ENCODE measurements around the gene MTCL1.

MTCL1 gene

DNA sequence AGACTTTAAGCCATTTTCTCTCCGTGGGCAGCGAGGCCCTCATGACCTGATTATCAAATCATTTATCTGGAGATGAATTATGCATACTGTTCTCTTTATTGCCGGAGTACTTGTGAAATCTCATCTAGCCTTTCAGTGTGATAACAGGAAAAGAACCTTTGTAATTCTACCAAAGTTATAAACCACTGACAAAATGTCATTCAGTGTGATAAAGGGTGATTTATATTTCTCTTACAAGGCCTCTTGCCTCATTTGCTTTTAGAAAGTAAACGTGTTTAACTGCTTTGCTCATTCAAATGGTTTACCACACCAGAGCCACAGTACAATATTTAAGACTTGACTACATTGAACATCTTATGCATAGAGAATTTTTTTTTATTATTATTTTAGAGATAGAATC lies 13.8 kb downstream of the MTCL1 start:
- TF ChIP-seq, protein P1, sequence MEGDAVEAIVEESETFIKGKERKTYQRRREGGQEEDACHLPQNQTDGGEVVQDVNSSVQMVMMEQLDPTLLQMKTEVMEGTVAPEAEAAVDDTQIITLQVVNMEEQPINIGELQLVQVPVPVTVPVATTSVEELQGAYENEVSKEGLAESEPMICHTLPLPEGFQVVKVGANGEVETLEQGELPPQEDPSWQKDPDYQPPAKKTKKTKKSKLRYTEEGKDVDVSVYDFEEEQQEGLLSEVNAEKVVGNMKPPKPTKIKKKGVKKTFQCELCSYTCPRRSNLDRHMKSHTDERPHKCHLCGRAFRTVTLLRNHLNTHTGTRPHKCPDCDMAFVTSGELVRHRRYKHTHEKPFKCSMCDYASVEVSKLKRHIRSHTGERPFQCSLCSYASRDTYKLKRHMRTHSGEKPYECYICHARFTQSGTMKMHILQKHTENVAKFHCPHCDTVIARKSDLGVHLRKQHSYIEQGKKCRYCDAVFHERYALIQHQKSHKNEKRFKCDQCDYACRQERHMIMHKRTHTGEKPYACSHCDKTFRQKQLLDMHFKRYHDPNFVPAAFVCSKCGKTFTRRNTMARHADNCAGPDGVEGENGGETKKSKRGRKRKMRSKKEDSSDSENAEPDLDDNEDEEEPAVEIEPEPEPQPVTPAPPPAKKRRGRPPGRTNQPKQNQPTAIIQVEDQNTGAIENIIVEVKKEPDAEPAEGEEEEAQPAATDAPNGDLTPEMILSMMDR (IDR thresholded peaks at IDR 0.05; ENCODE audit: low read depth, low read length, missing control alignments): no peak
- DNase-seq (ENCODE audit: low read depth): no peak
- H3K4me3 ChIP-seq (ENCODE audit: low read depth, low read length): no peak overlapping the region

DNA sequence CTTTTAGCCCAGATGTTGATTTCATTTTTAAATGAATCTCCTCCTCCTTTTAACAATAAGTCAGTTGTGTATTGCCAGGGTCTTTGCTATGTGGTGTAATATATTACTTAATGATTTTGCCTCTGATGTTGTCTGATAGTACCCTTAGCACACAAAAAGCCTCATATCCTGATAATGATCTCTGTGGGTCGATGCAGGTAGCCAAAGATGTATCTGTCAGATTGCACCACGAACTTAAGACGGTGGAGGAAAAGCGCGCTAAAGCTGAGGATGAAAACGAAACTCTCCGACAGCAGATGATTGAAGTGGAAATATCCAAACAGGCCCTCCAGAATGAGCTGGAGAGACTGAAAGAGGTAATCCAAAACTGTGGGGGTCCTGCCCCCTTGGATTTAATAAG lies 14.8 kb downstream of the MTCL1 start:
- DNase-seq (ENCODE audit: low read depth): no peak
- no peak overlapping the region for H3K4me3 ChIP-seq (ENCODE audit: low read depth, low read length)
- TF ChIP-seq, protein P1 (IDR thresholded peaks at IDR 0.05; ENCODE audit: low read depth, low read length, missing control alignments): no peak

DNA sequence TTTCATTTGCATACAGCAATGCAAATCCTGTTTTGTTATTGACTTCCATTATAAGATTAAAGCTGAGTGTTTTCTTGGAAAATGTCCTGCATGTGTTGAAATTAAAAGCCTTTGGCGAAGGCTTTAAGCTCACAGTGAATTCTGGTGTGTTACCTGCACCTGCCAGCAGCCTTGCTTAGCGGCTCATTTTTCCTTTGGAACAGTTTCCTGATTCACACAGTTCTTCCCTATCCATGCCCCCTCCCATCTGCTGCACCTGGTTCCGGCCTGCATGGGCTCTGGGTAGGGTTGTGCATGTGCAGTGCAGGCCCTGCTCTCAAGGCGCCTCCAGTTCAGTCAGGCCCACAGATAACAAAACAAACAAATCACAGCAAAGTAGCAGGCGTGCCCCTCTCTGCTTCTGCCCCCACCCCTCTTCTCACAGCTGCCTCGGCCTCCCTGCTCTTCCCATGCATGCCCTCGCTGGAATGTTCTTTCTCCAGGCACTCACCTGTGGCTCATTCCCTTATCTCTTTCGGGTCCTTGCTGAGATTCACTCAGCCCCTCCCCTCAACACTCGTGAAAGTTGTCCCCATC lies 15.8 kb downstream of the MTCL1 start:
- no peak overlapping the region for H3K4me3 ChIP-seq (ENCODE audit: low read depth, low read length)
- DNase-seq (ENCODE audit: low read depth): no peak
- TF ChIP-seq, protein P1 (IDR thresholded peaks at IDR 0.05; ENCODE audit: low read depth, low read length, missing control alignments): no peak

DNA sequence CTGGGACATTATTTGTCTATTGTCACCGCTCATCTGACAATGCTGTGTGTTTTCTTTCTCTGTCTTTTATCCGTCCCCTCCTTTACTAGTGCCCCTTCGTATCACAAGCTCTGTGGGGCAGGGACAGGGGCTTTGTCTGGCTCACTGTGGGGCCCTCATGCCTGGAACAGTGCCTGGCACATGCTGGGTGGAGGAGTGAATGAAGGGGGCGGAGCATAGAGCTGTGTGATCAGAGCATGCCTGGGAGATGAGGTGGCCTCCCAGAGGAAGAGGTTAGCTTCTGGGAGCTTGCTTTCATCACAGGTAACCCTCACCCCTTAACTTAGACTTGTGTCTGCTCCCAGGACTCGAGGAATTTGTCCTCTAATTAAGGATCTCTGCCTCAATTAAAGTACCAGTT lies 16.4 kb downstream of the MTCL1 start:
- H3K4me3 ChIP-seq (ENCODE audit: low read depth, low read length): no peak overlapping the region
- TF ChIP-seq, protein P1 (IDR thresholded peaks at IDR 0.05; ENCODE audit: low read depth, low read length, missing control alignments): no peak
- no peak for DNase-seq (ENCODE audit: low read depth)

DNA sequence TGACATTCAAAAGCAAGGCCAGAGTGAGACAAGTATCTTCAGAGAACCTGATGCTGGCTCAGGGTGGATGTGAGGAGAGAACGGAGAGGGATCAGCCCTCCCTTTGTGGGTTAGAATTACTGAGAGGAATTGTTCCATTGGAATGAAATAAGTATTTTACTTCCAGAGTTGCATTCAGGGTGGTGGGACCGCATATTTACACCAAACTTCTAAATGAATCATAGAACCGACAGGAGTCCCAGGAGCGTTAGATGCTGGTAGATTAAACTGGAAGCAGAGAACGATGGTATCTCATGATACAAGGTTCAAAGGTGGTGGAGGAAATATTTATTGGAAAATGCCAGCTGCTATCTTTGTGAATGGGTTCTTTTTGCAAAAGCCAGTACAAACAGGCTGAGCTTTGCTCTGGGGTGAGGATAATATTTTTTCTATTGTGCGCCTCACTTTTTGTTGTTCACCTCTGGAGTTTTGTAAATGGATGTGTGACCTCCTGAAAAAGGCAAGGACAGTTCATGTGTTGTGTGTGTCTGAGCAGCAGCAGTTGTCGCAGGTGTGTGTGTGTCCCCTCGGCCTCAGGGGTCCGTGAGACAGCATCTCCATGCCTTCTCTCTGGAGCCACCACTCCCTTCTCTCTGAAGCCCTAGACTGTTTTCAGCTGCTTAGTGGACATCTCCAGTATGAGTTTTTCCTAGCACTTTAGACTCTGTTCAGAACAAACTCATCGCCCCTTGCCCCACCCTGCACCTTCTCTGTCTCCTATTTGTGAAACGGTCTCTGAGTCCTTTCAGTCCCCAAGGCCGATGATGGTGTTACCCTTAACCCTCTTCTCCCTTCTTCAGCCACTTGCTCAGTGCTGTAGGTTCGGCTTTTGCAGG lies 17.8 kb downstream of the MTCL1 start:
- H3K4me3 ChIP-seq (ENCODE audit: low read depth, low read length): no peak overlapping the region
- TF ChIP-seq, protein P1 (IDR thresholded peaks at IDR 0.05; ENCODE audit: low read depth, low read length, missing control alignments): no peak
- DNase-seq (ENCODE audit: low read depth): no peak

DNA sequence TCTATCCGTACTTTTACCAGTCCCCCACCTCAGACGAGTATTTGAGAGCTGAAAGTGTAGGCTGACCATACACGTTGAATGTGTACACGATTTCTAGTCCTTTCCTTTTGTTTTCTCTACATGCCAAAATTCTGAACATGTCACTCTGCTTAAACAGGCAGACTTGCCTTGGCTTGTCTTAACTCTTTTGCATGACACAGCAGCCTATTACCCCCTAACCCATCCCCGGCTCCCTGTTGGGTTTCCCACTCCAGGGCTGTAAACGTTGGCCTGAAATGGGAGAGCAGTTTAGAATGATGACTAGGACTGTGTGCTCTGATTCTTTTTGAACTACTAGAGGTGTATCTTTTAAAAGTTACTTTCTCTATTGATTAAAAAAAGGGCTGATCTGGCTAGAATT lies 19.1 kb downstream of the MTCL1 start:
- TF ChIP-seq, protein P1 (IDR thresholded peaks at IDR 0.05; ENCODE audit: low read depth, low read length, missing control alignments): no peak
- DNase-seq (ENCODE audit: low read depth): no peak
- no peak overlapping the region for H3K4me3 ChIP-seq (ENCODE audit: low read depth, low read length)
